Activated CD4-positive, CD25-positive, alpha-beta regulatory T cell treated with anti-CD3 and anti-CD28 coated beads, Interleukin-2, amount 50 U/mL, for 24 hours (primary cell): ENCODE data around the gene CD276.
"Not testable (repeated sequence)": the region's sequence is repeated elsewhere in the genome, so short reads cannot be mapped to it uniquely, and the experiment has no call there.

Source experiments
- ATAC-seq, 2 donors: fragments of 150-1000 bp; cut with Tn5 transposase; one replicate each; pipeline ENCODE4 v1.10.0; 2021; ENCODE audit warnings: mild to moderate bottlenecking in 1 of 2, moderate library complexity in 1 of 2

CD276 gene

DNA sequence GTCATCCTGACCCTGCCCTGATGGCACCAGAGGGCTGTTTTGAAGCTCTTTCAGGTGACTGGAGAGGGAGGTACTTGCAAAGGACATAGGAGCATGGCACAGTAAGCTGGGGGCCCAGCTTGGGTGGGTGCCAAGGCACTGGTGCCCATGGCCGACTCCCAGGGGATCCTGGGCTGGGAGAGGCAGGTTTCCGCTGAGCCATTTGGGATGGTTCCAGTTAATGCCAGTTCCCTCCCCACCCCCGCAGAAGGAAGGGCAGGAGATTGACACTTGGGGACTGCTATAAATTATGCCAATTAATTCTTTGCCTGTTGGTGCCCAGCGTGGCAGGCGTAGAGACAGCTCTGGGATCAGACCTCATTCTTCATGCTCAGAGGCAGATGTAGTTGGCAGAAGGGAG, 26.1 kb downstream of the CD276 start:
- no peak for ATAC-seq

- no peak for ATAC-seq
Measured at GRCh38 chr15:73711526-73711925, 27.3 kb downstream of the CD276 start.

- ATAC-seq, result no peak
Measured at GRCh38 chr15:73712107-73712506, 27.9 kb downstream of the CD276 start.

DNA sequence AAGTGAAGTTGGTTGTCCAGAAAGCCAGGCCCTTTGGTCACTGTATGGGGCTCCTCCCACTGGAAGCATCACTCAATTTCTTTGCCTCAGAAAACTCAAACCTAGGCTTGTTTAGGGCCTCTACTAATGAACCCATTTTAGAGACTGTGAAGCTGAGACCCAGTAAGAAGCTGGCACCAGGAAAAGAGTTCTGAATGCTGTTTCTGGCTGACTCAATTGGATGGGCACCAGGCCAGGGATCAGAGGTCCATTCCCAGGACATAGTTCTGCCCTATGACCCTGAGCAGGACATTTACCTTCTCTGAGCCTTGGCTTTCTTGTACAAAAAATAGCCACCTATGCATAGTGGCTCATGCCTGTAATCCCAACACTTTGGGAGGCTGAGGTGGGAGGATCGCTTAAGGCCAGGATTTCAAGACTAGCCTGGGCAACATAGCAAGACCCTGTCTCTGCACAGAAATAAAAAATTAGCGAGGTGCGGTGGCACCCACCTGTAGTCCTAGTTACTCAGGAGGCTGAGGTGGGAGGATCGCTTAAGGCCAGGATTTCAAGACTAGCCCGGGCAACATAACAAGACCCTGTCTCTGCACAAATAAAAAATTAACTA, 30.6 kb downstream of the CD276 start:
- no peak for ATAC-seq

- no peak for ATAC-seq
Measured at GRCh38 chr15:73715417-73715816, 31.2 kb downstream of the CD276 start.

- ATAC-seq, result no peak
Measured at GRCh38 chr15:73716417-73716816, 32.2 kb downstream of the CD276 start.

- ATAC-seq, result no peak
Measured at GRCh38 chr15:73717206-73717605, 33.0 kb downstream of the CD276 start.

GRCh38 chr15:73717802-73718201, 33.6 kb downstream of the CD276 start:
- no peak for ATAC-seq

DNA sequence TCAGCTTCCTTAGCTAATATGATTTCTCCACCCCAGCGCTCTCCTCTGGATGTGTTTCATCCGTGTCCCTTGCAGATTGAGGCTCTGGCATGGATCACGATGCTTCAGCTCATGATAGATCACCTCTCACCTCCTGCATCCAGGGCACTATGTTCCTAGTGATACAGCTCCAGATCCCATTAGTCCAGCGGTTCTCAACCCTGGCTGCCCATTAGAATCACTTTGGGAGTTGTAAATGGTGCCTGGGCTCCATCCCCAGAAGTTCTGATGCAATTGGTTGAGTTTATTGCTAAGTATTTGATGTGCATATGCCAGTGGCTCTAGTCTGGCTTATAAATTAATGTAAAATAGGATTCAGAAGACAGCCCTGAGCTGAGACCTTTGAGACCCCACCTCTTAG, 34.5 kb downstream of the CD276 start:
- ATAC-seq, result no peak

DNA sequence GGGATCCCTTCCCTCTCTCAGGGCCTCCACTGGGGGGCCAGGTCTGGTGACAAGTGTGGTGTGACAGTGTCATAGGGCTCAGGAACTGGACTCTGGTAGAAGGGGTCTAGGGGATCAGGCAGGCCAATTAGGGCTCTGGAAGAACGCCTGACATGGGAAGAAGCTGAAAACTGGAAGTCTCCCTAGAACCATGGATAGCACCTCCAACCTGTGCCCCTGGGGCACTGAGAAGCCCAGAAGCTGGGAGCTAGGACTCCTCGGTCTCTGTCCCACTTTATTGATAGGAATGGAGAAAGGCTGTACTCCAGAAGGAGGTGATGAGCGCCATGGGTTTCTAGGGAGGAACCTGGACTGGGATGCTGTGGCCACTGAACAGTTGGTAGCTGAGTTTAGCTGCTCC, 38.2 kb downstream of the CD276 start:
- ATAC-seq, result no peak

- no peak for ATAC-seq
Measured at GRCh38 chr15:73723191-73723590, 39.0 kb downstream of the CD276 start.

DNA sequence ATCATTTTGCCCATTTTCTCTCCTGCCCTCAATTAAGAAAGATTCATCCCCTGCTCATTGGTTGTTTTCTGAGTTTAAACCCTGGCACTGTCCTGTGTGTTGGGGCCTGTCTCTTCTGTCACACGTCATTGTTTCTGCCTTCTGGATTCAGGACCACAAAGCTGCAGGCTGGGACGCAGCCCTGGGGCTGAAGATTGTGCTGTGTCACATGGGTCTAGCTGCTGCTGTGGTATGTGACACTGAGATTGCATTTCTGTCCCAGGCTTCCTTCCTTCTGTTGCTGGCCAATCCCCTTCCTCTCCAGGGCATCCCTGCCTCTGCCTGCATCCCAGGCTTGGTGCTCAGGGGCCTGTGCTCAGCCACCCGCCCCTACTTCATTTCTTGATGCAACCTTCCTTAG, 40.0 kb downstream of the CD276 start:
- ATAC-seq, result no peak

- ATAC-seq, result no peak
Measured at GRCh38 chr15:73727330-73727976, 43.3 kb downstream of the CD276 start.

- not testable (repeated sequence) for ATAC-seq
Measured at GRCh38 chr15:73732051-73732450, 47.9 kb downstream of the CD276 start.

DNA sequence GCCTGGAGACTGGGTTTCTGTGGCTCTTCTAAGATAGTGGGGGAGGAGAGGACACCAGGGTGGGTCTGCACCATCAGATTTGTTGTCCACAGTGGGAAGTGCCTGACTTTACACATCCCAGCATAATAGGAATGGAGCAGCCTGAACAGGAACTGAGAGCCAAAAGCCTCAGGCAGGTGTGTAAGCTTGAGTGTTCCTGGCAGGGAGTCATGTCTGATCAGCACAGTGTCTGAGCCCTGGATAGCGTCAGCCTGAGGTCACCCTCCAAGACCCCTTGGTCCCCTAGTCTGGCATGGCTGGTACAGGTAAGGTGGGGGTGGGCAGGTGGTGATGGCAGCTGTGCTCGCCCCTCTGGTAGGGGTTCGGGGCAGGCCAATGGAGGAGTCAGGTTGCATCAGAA, 48.7 kb downstream of the CD276 start:
- ATAC-seq, result no peak

DNA sequence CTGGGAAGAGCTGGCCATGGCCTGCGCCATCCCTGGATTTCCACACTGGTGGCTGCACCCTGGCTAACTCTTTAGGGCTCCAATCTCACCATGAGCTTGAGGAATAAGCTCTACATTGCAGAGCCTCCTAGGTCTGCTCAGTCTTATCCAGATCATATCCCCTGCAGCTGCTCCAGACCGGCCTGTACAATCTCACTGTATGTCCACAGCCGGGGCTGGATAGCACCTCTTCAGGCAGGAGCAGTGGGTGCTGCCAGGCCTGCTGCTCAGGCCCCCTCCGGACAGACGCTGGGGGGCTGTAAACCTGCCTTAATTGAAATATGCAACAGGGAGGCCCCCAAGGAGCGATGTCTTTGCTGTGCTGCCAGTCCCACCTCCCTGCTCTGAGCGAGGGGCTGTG, 53.4 kb downstream of the CD276 start:
- ATAC-seq, result no peak

DNA sequence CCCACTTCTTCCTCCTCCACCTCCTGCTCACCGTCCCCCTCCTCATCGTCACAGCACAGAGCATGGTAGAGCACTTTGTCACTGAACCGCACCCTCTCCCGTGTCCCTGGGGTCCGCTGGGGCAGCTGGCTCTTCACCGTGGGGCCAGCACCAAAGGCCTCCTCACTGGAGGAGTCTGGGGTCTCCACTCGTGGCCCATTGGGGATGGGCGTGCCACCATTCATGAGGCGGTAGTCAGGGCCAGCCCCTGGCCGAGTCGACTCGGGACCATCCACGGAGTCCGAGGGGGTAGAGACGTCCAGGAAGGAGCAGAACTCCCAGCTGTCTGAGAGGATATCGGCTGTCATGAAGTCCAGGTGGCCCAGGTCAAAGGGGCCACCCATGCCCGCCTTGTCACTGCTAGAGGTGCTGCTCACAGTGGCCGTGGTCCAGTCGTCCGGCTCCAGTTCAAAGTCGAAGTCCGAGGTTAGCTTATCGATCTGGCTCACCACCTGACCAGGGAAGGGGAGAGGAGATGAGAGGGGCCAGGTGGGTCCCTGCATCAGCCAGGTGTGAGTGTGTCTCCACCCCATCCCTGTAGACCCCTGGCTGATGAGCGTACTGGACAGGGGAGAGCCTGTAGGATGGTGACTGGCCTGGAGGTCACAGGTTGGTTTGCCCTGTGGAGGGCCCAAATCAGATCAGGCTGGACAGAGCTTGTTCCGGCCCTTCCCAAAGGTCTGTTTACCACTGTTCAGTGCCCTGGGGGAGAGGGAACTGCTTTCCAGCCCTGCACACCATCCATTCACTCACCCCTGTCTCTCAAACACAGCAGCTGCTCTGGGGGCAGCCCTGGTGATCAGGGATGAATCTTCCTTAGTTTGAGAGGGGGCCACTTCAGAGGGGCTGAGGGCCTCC, 56.2 kb downstream of the CD276 start:
- no peak for ATAC-seq

- ATAC-seq, result no peak
Measured at GRCh38 chr15:73741321-73741836, 57.2 kb downstream of the CD276 start.

- no peak for ATAC-seq
Measured at GRCh38 chr15:73744293-73744692, 60.1 kb downstream of the CD276 start.

DNA sequence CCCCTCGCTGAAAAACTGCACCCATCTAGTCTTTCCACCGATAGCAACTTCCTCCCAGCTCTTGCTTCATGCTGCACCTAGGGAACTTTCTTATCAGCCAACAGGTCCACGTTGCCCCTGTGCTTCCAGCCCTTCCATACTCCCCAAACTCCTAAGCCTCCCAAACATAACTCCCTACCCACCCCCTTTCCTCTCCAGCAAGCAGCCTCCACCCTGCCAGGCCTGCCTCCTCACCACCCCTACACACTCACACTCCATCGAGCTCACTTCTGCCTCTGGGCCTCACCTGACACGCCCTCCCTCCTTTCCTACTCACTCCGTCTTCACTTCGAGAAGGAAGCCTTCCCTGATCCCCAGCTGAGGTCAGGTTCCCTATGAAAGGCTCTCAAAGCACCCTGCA, 60.9 kb downstream of the CD276 start:
- no peak for ATAC-seq

DNA sequence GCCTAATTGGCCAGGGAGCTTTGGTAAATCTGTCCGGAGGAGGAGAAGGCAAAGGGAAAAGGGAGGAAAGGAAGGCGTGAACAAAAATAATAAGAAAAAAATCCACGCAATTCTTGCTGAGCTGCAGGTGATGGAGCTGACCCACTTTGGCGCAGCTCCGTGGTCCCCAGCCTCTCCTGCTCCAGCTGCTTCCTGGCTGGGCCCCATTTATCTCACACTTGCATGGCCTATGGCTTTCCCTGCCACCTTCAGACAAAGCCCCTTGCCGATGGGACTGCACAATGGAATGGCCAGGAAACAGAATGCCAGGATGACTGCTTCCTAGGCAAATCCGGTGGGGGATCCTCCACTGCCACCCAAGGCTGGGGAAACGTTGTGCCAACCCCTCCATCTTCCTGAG, 62.1 kb downstream of the CD276 start:
- ATAC-seq, result no peak

GRCh38 chr15:73746883-73747282, 62.7 kb downstream of the CD276 start:
- no peak for ATAC-seq

GRCh38 chr15:73747847-73748590, 63.8 kb downstream of the CD276 start:
- no peak for ATAC-seq
